GM18511 (cell line): Measurements from ENCODE around the gene GSX2.
A peak's percentile ranks its signal among the peaks of the same experiment; 100 is the strongest.
"Not testable (repeated sequence)": the region's sequence is repeated elsewhere in the genome, so short reads cannot be mapped to it uniquely, and the experiment has no call there.

Experiments
- ATAC-seq: cut with Tn5 transposase; IDR thresholded peaks from one replicate; pipeline ENCODE4 v1.9.1; 2021; ENCODE audit warnings: mild to moderate bottlenecking, moderate library complexity; ENCODE audit not compliant: unreplicated experiment

The GSX2 gene

DNA sequence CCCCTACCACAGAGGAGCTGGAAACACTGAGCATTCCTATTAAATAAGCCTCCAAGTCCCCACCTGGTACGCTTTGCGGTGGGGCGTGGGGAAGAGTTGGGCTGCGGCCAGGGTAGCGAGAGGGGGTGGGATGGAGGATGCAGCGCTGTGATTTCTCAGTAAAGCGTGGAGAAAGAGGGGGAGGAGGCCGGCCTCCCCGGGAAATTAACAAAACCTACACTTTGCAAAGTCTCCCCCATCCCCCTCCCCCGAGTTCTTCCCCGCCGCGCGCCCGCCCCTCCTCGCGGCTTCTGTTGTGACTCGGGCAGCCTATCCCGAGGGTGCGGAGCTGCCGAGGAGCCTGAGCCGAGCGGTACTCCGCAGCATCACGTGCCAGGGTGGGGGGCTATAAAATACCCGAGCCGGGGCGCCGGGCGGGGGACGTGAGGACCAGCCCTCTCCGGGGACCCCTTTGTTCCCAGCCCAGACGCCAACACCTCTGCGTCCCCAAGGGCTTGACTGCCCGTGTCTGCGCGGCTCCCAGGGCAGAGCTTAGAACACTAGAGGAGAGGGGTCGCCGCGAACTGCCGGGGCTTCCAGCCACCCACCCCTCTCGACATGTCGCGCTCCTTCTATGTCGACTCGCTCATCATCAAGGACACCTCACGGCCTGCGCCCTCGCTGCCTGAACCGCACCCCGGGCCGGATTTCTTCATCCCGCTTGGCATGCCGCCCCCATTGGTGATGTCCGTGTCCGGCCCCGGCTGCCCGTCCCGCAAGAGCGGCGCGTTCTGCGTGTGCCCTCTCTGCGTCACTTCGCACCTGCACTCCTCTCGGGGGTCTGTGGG is at the start of gene GSX2:
TSS of gene GSX2 (plus strand) at position 416 of the 827 bp plus-strand sequence. CDS start at position 598, 182 bp downstream.
- no peak for ATAC-seq

DNA sequence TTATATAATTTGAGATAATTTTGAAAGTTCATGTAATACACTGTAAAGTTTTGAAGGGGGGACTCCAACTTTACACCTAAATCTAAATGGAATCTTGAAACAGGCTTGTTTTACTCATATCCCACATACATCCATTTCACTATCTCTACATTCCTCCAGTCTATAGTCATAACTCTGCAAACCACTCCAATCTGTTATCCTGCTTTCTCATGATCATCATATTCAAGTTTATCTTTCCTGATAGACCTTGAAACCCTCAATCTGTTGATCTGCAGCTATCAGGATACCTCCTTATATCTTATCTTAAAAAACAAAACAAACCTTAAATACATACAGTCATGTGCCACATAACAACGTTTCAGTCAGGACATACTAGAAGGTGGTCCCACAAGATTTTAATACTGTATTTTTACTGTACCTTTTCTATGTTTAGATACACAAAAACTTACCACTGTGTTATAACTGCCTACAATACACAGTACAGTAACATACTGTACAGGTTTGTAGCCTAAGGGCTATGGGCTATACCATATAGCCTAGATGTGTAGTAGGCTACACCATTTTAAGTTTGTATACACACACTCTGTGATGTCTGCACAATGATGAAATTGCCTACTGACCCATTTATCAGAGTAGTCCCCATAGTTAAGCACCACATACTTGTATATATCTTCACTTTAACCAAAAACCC is 49.6 kb upstream of the GSX2 start:
- no peak for ATAC-seq

DNA sequence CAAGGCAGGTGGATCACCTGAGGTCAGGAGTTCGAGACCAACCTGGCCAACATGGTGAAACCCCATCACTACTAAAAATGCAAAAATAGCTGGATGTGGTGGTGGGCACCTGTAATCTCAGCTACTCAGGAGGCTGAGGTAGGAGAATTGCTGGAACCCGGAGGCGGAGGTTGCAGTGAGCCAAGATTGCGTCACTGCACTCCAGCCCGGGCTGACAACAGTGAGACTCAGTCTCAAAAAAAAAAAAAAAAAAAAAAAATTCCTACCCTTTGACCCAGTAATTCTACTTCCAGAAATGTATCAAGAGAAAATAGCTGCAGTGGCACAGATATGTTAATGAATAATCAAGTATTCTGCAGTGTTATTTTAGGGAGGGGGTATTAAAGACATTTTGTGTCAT is 46.6 kb upstream of the GSX2 start:
- not testable (repeated sequence) for ATAC-seq

DNA sequence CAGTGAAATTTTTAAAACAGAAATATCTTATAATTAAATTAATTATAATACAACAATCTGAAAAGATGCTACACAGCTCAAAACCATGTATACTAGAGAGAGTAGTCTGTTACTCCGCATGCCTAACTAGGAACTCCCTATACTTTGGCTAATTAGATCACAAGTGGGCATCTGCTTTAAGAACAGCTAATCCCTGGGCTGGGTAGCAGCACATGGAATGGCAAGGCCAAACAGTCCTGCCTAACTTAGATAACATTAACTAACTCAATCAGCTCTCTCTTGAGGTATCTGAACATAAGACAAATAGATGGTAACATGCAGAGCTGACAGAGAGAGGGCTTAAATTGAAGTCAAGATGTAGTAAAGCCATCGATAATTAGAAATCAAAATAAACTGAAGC is 45.5 kb upstream of the GSX2 start:
- no peak for ATAC-seq

DNA sequence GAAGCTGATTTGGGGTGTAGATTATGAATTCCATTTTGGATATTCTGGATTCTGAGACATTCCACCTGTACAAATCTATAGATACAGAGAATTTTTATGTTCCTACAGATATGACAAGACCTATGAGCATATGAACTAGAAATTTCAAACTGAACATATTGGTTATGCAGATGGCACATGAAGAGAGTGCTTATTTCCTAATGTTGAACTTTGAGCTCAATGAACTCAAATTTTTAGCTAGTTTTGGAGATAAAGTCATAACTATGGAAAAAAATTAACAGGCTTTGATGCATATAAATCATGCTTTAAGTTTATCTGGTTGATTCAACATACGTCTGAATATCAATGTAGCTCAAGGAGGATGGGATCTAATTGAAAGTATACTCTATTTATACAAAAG is 44.5 kb upstream of the GSX2 start:
- no peak for ATAC-seq

DNA sequence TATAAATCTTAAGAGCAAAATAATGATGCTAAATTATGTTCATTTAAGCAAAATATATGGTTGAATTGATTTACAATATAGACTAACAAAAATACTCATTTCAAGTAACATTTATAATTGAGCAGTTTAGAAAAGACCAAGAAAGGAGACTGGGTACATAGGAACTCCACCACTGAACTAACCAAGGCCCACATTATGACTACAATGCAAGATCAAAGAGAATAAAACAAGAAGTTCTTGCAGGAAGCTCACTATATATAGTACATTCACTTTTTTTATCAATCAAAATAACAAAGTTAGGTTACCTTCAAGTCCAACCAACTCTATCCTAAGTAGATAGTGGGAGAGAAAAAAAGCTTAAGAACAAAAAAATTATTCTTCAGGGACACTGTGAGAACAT is 43.6 kb upstream of the GSX2 start:
- no peak for ATAC-seq

DNA sequence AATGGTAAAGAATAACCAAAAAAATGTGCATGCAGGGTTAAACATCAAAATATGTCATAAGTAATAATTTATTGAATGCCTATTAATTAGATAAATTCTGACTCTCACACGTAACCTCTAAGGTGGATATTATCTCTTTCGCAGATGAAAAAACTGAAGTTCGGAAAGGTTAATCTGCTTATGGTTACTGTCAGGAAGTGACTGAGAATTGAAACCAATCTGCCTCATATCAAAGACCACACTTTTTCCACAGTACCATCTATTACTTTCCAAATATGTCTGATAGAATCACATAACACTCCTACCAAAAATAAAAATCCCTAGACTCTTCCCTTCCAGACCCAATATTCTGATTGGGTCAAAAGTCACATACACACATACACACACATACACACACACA is 41.8 kb upstream of the GSX2 start:
- peak; percentile 64 for ATAC-seq

DNA sequence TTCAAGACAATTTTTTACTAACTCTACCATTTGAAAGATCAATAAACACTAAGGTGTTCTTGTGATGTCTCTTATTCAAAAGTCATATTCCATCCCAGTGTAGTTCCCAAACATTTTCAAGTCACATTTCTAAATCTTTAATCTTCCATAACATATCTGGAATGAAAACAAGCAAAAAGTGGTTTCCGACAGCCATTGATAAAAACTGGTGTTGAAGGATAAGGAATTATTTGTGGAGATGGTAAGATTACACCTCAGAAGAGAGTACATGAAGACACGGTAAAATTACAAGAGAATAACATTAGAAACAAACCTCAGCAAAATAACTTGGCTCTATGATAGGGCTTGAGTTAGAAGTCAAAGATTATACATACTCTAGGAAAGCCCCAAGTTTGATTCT is 39.8 kb upstream of the GSX2 start:
- ATAC-seq, result no peak

DNA sequence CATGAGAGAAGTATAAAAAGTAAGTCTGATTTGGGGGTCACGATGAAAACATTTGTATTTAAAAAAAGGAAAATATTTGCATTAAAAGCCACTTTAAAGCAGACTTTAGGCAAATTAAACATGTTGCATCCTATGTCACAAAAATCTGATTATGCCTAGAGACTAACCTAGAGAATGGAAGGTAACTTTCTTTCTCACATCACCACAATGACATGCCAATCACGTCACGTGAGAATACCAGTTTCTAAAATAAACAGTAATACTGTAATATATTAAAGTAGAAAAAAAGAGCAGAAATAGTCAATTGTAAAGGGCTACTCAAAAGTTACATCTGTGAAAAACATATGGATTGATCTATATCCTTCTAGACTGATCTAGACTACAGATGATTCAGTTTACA is 38.9 kb upstream of the GSX2 start:
- no peak for ATAC-seq

DNA sequence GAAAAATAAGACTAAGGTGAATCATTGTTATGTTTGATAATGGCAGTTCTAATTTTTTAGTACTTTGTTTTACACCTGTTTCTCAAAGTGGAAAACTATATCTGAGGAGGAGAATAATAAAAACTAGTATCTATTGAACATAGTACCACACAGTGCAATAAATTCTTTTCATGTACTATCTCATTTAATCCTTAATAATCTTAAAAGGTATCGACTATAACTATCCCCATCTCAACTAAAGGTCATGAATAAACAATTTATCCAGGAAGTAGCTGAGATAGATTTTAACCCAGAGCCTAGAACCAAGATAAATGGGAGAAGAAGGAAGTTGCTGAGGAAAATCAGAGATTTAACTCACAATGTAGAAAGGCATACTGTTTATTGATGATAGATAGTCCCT is 38.1 kb upstream of the GSX2 start:
- no peak for ATAC-seq

DNA sequence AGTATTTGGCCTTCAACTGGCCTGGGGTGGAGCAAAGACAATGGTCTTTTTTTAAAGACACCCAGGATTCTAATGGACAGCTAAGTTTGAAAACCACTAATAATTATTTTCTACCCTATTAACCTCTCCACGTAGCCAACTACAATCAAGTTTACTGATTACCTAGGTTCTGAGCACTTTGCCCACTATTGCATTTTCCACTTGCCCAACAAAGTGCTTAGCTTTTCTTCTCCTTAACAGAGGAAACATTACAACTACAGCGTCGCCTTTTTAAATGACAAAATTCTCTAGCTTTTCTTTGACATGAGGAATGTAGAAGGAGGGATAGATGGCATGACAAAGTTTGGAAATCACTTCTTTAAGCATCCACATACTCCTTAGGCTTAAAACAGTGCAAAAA is 37.6 kb upstream of the GSX2 start:
- ATAC-seq, result no peak

DNA sequence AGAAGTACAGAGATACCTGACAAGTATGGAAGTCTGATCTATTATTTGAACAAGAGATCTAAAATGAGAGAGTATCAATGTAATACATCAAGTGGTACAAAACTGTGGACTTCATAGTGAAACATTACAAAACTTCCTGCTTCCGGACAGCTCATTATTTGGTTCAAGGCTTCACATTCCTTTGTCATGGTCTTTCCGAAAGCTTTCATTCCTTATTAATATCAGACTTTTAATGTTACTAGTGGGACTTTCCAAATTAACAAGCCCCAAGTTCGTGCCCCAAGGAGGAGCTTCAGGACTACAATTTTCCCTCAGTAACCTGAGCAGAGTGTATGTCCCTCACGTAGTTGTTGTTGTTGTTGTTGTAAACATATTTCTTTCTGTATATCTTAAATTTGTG is 36.7 kb upstream of the GSX2 start:
- ATAC-seq, result no peak

DNA sequence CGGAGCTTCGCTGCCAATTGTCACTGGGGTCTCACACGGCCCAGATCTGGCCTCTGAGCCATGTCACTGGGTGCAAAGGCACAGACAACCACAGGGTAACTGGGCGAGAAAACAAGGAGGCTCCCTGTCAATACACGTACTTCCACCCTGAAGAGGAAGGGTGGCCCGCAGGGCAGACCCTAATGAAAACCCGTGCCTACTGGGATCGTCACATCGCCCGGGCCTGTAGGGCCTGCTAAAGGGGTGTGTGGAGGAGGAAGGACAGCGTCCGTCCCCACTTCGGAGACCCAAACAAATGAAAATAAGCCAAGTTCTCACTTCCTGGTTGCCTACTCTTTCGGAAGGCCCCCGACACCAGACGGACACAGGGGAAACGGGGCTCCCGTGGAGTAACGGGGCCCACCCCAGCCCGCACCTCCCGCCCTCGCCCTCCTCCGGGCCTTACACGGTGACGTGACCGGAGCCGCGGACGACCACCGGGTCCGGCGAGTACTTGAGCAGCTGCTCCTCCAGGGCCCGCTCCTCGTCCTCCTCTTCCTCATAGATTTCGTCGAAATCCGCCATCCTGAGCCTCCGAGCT is 36.1 kb upstream of the GSX2 start:
- ATAC-seq, result peak; percentile 35

DNA sequence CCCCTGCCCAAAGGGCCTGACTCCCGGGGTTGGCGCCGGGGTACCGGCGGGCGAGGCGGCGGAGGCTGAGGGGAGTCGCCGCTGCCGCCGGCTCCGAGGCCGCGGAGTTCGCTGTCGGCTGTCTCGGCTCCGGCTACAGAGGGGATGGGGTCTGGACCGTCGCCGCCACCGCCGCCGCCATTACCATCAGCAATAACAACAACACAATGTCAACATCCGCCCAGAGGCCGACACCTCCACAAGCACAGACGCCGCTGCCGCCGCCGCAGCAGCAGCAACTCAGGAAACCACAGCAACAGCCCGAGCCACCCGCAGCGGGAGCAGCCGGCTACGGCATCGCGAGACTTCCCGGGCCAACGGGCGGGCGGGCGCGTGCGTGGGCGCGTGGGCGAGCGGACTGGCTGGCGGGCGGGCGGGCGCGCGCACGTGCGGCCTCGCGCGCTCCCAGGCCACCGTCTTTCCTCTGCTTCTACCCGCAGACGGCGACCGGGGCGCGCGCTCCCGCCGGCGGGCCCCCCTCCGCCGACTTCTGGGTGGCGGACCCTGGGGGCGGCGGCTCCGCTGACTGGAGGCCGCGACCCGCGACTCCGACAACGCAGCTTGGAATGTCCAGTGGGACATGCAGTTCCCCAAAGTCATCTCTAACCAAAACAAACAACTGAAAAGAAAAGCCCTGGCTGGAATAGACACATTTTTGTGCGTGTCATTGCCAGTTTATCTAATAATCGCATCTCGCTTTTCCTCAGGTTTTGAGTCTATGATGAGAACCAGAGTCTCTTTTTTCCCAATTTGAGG is 35.4 kb upstream of the GSX2 start, which contains the start of gene CHIC2:
TSS of gene CHIC2 (minus strand) at position 289 of the 795 bp plus-strand sequence. CDS start 305 bp downstream, outside the sequence.
- ATAC-seq, result peak; percentile 97

DNA sequence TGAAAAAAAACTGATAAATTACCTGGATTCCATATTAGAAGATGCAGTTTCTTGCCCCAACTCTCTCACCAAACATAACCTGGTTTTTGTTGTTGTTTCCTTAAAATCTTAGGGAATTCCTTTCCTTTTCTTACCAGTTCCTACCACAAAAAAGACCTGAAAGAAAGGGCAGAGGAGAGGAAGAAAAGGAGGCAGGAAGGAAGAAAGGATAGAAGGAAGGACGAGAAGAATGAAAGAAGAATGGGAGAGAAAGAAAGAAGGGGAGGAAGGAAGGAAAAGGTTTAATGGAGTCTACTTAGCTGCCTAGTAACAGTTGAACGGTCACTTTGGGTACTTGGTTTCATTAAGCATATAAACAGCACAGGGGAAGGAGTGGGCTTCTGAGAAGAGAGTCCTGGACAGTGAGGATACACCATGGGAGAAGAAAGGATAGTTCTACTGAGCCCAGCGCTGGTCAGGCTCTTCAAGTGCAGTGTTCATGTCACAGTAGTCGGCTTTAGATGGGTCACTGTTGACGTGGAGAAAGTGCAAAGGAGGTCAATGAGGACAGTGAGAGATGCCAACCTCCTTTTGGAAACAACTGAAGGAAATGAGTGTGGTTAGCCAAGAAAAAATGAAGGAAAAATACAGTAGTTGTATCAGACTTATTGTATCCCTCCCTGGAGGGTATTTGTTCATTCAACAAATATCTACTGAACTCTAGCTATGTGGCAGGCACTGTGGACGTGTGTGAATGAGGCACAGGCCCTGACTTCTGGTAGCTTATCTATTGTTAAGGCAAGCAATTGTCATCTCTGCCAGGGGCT is 34.5 kb upstream of the GSX2 start:
- no peak for ATAC-seq

DNA sequence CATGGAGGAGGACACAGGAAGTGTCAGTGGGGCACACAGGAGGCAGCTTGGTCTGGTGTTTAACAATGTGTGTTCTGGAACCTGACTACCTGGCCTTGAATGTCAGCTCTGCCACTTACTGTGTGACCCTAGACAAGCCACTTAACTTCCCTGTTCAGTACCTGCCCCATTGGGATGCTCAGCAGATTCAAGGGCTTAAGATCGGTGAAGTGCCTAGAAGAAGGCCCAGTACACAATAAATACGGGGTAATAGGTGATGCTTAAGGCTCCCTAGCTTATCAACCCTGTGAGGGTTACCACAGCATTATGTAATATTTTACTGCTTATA is 33.9 kb upstream of the GSX2 start:
- no peak for ATAC-seq

DNA sequence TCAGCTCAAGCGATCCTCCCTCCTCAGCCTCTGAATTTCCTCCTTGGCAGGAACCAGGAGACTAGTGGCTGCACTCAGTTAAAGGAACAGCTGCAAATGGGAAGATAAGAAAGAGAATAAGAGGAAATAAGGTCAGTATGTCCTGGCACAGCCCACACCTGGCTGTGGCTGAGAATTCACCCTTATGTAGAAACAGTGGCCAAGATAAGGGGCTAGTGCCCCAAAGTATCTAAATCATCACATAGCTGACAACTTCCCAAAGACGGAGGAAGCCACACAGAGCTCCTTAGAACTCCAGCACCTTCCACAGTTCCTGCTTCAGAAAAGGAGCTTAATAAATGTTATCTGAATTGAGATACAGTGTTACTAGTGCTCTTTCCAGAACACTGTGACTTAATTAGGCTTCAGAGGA is 33.2 kb upstream of the GSX2 start:
- no peak for ATAC-seq

DNA sequence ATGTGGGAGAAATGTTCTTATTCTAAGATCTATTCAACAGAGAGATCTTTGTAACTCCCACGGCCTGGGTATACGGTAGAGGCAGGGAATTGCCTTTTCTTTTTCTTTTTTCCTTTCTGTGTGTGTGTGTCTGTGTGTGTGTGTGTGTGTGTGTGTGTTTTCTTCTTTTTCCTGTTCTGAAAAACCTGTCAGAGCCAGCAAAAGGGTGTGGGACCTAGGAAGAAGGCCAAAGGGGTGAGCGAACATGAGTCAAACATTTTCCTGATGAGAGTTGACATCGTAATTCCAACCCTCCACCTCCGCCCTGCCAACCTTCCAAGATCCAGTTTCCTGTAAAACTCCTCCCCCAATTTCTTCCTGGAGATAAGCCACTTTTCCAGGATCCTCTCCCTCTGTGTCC is 32.8 kb upstream of the GSX2 start:
- ATAC-seq, result no peak

DNA sequence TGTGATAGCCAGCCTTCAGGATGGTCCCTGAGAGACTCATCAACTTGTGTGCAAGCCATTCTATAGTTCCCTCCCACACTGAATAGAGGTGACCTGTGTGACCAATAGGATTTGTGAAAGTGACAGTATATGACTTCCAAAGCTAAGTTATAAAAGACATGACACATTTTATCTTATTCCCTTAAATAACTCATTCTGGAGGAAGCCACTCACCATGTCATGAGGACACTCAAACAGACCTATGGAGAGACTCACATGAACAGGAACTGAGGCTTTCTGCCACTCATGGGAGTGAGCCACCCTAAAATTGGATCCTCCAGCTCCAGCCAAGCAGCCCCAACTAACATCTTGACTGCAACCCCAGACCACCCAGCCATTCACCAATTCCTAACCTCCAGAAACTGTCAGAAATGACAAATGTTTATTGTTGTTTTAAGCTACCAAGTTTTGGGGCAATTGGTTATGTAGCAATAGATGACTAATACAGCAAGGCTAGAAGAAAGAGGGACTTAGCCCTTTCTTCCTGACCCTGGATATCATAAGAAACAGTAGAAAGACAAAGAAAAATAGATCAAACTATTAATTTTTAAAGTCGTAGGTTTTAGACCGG is 26.6 kb upstream of the GSX2 start:
- no peak for ATAC-seq

DNA sequence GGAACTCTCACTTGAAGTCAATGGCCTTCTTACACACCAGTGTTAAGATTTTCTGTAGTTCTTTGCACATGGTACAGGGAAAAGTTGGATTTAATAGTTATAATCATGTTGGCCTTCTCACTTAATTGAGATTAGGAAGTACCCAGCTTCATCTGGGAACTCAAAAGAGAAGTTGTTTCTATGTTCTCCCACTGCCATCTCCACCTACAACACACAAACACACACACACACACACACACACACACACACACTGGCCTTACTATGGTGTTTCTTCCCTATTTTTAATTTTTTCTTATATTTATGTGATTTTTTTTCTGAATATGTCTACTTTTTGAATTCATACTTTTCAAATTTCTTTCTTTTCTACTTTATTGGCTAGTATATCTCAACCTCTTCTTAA is 25.6 kb upstream of the GSX2 start:
- ATAC-seq, result no peak
